Subcutaneous abdominal adipose tissue (tissue), 5 donors: Measurements from ENCODE around the gene VAV3.

Source experiments
- H3K27ac ChIP-seq: one replicate; pipeline ENCODE4 v1.7.0; 2013; ENCODE audit warnings: low read depth, mild to moderate bottlenecking, inconsistent platforms, low read length, moderate library complexity
- H3K27me3 ChIP-seq, 5 donors: one replicate each; pipeline ENCODE4 v1.7.0; 2013; ENCODE audit warnings: low read length in 5 of 5, inconsistent platforms in 1 of 5; ENCODE audit not compliant: control insufficient read depth in 5 of 5, insufficient read depth in 4 of 5
- H3K36me3 ChIP-seq, 5 donors: one replicate each; pipeline ENCODE4 v1.7.0; 2013; ENCODE audit warnings: low read length in 5 of 5; ENCODE audit not compliant: control insufficient read depth in 5 of 5, insufficient read depth in 5 of 5
- H3K4me1 ChIP-seq, 5 donors: one replicate each; pipeline ENCODE4 v1.7.0; 2013; ENCODE audit warnings: low read length in 5 of 5, mild to moderate bottlenecking in 3 of 5, moderate library complexity in 1 of 5; ENCODE audit not compliant: control insufficient read depth in 5 of 5, insufficient read depth in 5 of 5
- H3K4me3 ChIP-seq, 5 donors: one replicate each; pipeline ENCODE4 v1.7.0; 2013; ENCODE audit warnings: low read length in 5 of 5, low read depth in 1 of 5
- H3K9ac ChIP-seq, 5 donors: one replicate each; pipeline ENCODE4 v1.7.0; 2013; ENCODE audit warnings: low read length in 5 of 5, mild to moderate bottlenecking in 4 of 5, moderate library complexity in 3 of 5
- H3K9me3 ChIP-seq, 5 donors: one replicate each; pipeline ENCODE4 v1.7.0; 2013; ENCODE audit warnings: low read length in 5 of 5; ENCODE audit not compliant: control insufficient read depth in 5 of 5
- donor health status: healthy.
- donor health status: healthy.
- donor health status: healthy.
- donor health status: healthy.
- donor health status: healthy.

VAV3 gene

GRCh38 chr1:107793896-107794453 is 171.0 kb downstream of the VAV3 start:
- H3K4me1 ChIP-seq = no peaks in the 10 kb centered on the region
- no peak overlapping the region for H3K27ac ChIP-seq
- H3K9ac ChIP-seq = no peak overlapping the region
- H3K36me3 ChIP-seq = no peaks in the 10 kb centered on the region
- no peaks in the 10 kb centered on the region for H3K9me3 ChIP-seq
- H3K4me3 ChIP-seq = no peak overlapping the region
- H3K27me3 ChIP-seq = no peaks in the 10 kb centered on the region

GRCh38 chr1:107791348-107791747 is 173.6 kb downstream of the VAV3 start:
- Histone ChIP-seq H3K27me3 (no peaks in the 10 kb centered on the region), H3K36me3 (no peaks in the 10 kb centered on the region), H3K4me3 (no peak overlapping the region), H3K4me1 (peaks cover 0 to 12% (median 9%) of the 10 kb centered on the region in 5 donors), H3K9ac (no peak overlapping the region), H3K27ac (no peak overlapping the region), H3K9me3 (no peaks in the 10 kb centered on the region)

- H3K27me3 ChIP-seq = no peaks in the 10 kb centered on the region
- H3K9ac ChIP-seq = no peak overlapping the region
- H3K4me1 ChIP-seq = peaks cover 0 to 22% (median 12%) of the 10 kb centered on the region in 5 donors
- no peak overlapping the region for H3K27ac ChIP-seq
- no peak overlapping the region for H3K4me3 ChIP-seq
- no peaks in the 10 kb centered on the region for H3K36me3 ChIP-seq
- H3K9me3 ChIP-seq = no peaks in the 10 kb centered on the region
These were observed 175.0 kb downstream of the VAV3 start for GRCh38 chr1:107789817-107790524.

GRCh38 chr1:107788206-107789202 is 176.5 kb downstream of the VAV3 start:
- Histone ChIP-seq H3K27ac (no peak overlapping the region), H3K36me3 (no peaks in the 10 kb centered on the region), H3K9ac (no peak overlapping the region), H3K4me3 (no peak overlapping the region), H3K9me3 (no peaks in the 10 kb centered on the region), H3K4me1 (peaks cover 0 to 22% (median 12%) of the 10 kb centered on the region in 5 donors), H3K27me3 (no peaks in the 10 kb centered on the region)

- H3K27ac ChIP-seq = no peak overlapping the region
- no peaks in the 10 kb centered on the region for H3K9me3 ChIP-seq
- no peaks in the 10 kb centered on the region for H3K36me3 ChIP-seq
- no peak overlapping the region for H3K4me3 ChIP-seq
- peaks cover 0 to 29% (median 12%) of the 10 kb centered on the region in 5 donors for H3K4me1 ChIP-seq
- H3K9ac ChIP-seq = no peak overlapping the region
- H3K27me3 ChIP-seq = no peaks in the 10 kb centered on the region
These were observed 177.7 kb downstream of the VAV3 start for GRCh38 chr1:107787299-107787698.

- H3K9me3 ChIP-seq = no peaks in the 10 kb centered on the region
- no peak overlapping the region for H3K9ac ChIP-seq
- H3K27me3 ChIP-seq = no peaks in the 10 kb centered on the region
- H3K36me3 ChIP-seq = no peaks in the 10 kb centered on the region
- no peak overlapping the region for H3K4me3 ChIP-seq
- H3K27ac ChIP-seq = no peak overlapping the region
- peaks cover 0 to 29% (median 12%) of the 10 kb centered on the region in 5 donors for H3K4me1 ChIP-seq
These were observed 178.7 kb downstream of the VAV3 start for GRCh38 chr1:107786203-107786845.

GRCh38 chr1:107785496-107786202 is 179.3 kb downstream of the VAV3 start:
- no peak overlapping the region for H3K4me3 ChIP-seq

GRCh38 chr1:107782217-107782845 is 182.6 kb downstream of the VAV3 start:
- Histone ChIP-seq H3K36me3 (no peaks in the 10 kb centered on the region), H3K27me3 (no peaks in the 10 kb centered on the region), H3K9ac (no peak overlapping the region), H3K4me3 (no peak overlapping the region), H3K4me1 (peaks cover 0 to 28% (median 0%) of the 10 kb centered on the region in 5 donors), H3K9me3 (no peaks in the 10 kb centered on the region), H3K27ac (no peak overlapping the region)

More at GRCh38 chr1:107785496-107786202, 179.3 kb downstream of the VAV3 start:
- no peaks in the 10 kb centered on the region for H3K9me3 ChIP-seq
- no peak overlapping the region for H3K9ac ChIP-seq
- H3K36me3 ChIP-seq = no peaks in the 10 kb centered on the region
- H3K27me3 ChIP-seq = no peaks in the 10 kb centered on the region
- H3K4me1 ChIP-seq = peaks cover 0 to 29% (median 12%) of the 10 kb centered on the region in 5 donors
- no peak overlapping the region for H3K27ac ChIP-seq

- H3K36me3 ChIP-seq = no peaks in the 10 kb centered on the region
- no peak overlapping the region for H3K4me3 ChIP-seq
- H3K9ac ChIP-seq = no peak overlapping the region
- H3K27me3 ChIP-seq = no peaks in the 10 kb centered on the region
- H3K27ac ChIP-seq = no peak overlapping the region
- H3K9me3 ChIP-seq = no peaks in the 10 kb centered on the region
- peaks cover 0 to 19% (median 0%) of the 10 kb centered on the region in 5 donors for H3K4me1 ChIP-seq
These were observed 183.7 kb downstream of the VAV3 start for GRCh38 chr1:107781245-107781644.
